OCI-LY1 (cell line): ENCODE results near the gene TRAPPC2L.

Experiments
- H2AFZ ChIP-seq: fragments of 200-600 bp; sonication (generic), shearing (Covaris generic); 2 replicates; pipeline ENCODE4 v1.6.0; 2014; ENCODE audit warnings: antibody characterized with exemption, mild to moderate bottlenecking, low read length
- H3F3A ChIP-seq: fragments of 200-600 bp; sonication (generic), shearing (Covaris generic); 2 replicates; pipeline ENCODE4 v1.6.0; 2014; ENCODE audit warnings: mild to moderate bottlenecking, antibody characterized with exemption, low read length, moderate library complexity; ENCODE audit not compliant: insufficient read depth
- H3K27ac ChIP-seq: fragments of 200-600 bp; sonication (generic); 2 replicates; pipeline ENCODE4 v1.5.1; 2014; ENCODE audit warnings: low read length, mixed run types, mild to moderate bottlenecking, low read depth; ENCODE audit not compliant: poor library complexity, severe bottlenecking
- H3K27me3 ChIP-seq: fragments of 200-600 bp; sonication (generic); 2 replicates; pipeline ENCODE4 v1.6.0; 2014; ENCODE audit warnings: antibody characterized with exemption, mild to moderate bottlenecking, low read length, moderate library complexity; ENCODE audit not compliant: insufficient read depth
- H3K36me3 ChIP-seq: fragments of 200-600 bp; sonication (generic); 2 replicates; pipeline ENCODE4 v1.6.1; 2014; ENCODE audit warnings: mild to moderate bottlenecking, antibody characterized with exemption, low read length, moderate library complexity, mixed read lengths; ENCODE audit not compliant: insufficient read depth
- H3K4me1 ChIP-seq: fragments of 200-600 bp; sonication (generic); 2 replicates; pipeline ENCODE4 v1.5.1; 2014; ENCODE audit warnings: mild to moderate bottlenecking, low read length, moderate library complexity; ENCODE audit not compliant: insufficient read depth, severe bottlenecking
- H3K4me2 ChIP-seq: fragments of 200-600 bp; sonication (generic), shearing (Covaris generic); 2 replicates; pipeline ENCODE4 v1.6.1; 2014; ENCODE audit warnings: low read length
- H3K4me3 ChIP-seq: fragments of 200-600 bp; sonication (generic); 2 replicates; pipeline ENCODE4 v1.5.1; 2014; ENCODE audit warnings: low read length, low read depth, mild to moderate bottlenecking, mixed read lengths; ENCODE audit not compliant: poor library complexity, severe bottlenecking
- H3K79me2 ChIP-seq: fragments of 200-600 bp; shearing (Covaris generic); 2 replicates; pipeline ENCODE4 v1.6.1; 2016; ENCODE audit warnings: mixed run types, low read length, mixed read lengths; ENCODE audit not compliant: insufficient read depth
- H3K9ac ChIP-seq: fragments of 200-600 bp; sonication (generic), shearing (Covaris generic); 2 replicates; pipeline ENCODE4 v1.6.1; 2014; ENCODE audit warnings: mild to moderate bottlenecking, low read length, mixed read lengths
- H3K9me2 ChIP-seq: fragments of 200-600 bp; sonication (generic), shearing (Covaris generic); 2 replicates; pipeline ENCODE4 v1.6.1; 2014; ENCODE audit warnings: low read depth, mild to moderate bottlenecking, low read length, mixed read lengths
- H3K9me3 ChIP-seq: fragments of 200-600 bp; shearing (Covaris generic); 2 replicates; pipeline ENCODE4 v1.6.1; 2014; ENCODE audit warnings: low read length, mixed read lengths
- H4K20me1 ChIP-seq: fragments of 200-600 bp; sonication (generic), shearing (Covaris generic); 2 replicates; pipeline ENCODE4 v1.6.0; 2016; ENCODE audit warnings: mild to moderate bottlenecking, low read length; ENCODE audit not compliant: insufficient read depth
- EZH2 ChIP-seq: fragments of 200-600 bp; sonication (generic), shearing (Covaris generic); IDR thresholded peaks from 2 replicates; pipeline ENCODE4 v1.8.0; 2017; ENCODE audit warnings: borderline replicate concordance, mixed run types, mild to moderate bottlenecking, antibody characterized with exemption, low read length, moderate library complexity, mixed read lengths
- TF ChIP-seq, protein P1 (sequence below): fragments of 200-600 bp; sonication (generic), shearing (Covaris generic); IDR thresholded peaks from 2 replicates; pipeline ENCODE4 v1.5.1; 2017; ENCODE audit warnings: mild to moderate bottlenecking, antibody characterized with exemption, low read length, moderate library complexity, mixed read lengths

TRAPPC2L gene

DNA sequence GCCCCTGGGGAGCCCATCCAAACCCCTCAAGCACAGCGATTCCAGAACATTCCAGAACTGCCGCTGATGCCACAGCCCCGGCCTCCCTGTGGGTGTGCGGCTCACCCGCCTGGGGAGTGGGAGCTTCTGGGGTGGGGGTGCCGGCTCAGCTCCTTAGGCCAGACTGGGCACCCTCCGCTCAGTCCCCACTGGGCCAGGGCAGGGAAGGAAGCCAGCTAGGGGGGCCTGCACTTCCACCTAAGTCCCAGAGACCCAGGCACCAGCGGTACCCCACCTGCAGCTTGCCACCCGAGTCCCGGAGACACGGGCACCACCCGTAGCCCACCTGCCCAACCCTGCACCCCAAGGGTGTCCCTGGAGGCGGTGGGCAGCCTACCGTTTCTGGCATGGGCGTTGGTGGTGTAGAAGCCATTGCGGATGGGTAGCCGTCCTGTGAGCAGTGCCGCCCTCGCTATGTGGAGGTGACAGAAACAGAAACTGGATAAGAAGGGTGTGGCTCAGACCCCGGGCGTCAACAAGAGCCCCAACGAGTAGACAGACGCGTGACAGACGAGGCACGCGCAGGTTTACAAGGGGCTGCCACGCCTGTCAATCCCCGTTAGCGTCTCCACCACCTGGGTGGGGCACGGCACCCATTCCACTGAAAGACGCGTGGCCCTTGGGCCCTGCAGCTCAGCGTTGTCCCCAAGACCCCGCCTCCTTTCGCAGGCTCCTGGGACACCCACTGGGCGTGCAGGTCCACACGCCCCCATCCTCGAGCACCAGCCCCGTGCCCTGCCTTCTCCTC is 15.2 kb upstream of the TRAPPC2L start:
- Histone ChIP-seq H3K36me3 (no peaks in the 10 kb centered on the region), H3K4me2 (no peak overlapping the region), H3K9me2 (no peaks in the 10 kb centered on the region), H4K20me1 (no peaks in the 10 kb centered on the region), H3K9ac (no peak overlapping the region), H3K4me3 (no peak overlapping the region), H3K9me3 (no peaks in the 10 kb centered on the region), H3K27me3 (no peaks in the 10 kb centered on the region), H3F3A (no peaks in the 10 kb centered on the region), H3K27ac (no peak overlapping the region), H2AFZ (no peak overlapping the region), H3K4me1 (no peaks in the 10 kb centered on the region), H3K79me2 (no peaks in the 10 kb centered on the region)
- TF ChIP-seq, protein P1, sequence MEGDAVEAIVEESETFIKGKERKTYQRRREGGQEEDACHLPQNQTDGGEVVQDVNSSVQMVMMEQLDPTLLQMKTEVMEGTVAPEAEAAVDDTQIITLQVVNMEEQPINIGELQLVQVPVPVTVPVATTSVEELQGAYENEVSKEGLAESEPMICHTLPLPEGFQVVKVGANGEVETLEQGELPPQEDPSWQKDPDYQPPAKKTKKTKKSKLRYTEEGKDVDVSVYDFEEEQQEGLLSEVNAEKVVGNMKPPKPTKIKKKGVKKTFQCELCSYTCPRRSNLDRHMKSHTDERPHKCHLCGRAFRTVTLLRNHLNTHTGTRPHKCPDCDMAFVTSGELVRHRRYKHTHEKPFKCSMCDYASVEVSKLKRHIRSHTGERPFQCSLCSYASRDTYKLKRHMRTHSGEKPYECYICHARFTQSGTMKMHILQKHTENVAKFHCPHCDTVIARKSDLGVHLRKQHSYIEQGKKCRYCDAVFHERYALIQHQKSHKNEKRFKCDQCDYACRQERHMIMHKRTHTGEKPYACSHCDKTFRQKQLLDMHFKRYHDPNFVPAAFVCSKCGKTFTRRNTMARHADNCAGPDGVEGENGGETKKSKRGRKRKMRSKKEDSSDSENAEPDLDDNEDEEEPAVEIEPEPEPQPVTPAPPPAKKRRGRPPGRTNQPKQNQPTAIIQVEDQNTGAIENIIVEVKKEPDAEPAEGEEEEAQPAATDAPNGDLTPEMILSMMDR = no peak

DNA sequence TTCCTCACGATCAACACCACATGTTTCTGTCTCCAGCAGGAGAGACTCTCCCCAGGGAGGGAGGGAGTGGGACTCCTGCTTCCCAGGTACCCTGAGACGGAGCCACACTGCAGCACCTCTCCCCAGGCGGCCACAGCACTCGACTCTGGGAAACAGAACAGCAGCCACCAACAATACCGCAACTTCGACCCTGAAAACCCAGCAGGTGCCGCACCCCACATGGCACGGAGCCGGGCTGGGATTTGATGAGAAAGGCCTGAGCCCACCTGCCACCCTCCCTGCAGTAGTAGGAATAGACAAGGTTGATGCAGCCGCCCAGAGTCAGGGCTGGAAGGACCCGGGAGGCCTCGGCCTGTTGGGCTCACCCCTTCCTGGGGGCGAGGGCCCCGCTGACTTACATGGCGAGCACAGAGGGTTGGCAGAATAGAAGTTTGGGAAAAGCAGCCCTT is 14.6 kb upstream of the TRAPPC2L start:
- Histone ChIP-seq H3K4me3 (no peak overlapping the region), H3K27me3 (no peaks in the 10 kb centered on the region), H3K9me2 (no peaks in the 10 kb centered on the region), H2AFZ (no peak overlapping the region), H3K4me1 (no peaks in the 10 kb centered on the region), H3F3A (no peaks in the 10 kb centered on the region), H3K9ac (no peak overlapping the region), H4K20me1 (no peaks in the 10 kb centered on the region), H3K36me3 (no peaks in the 10 kb centered on the region), H3K27ac (no peak overlapping the region), H3K4me2 (no peak overlapping the region), H3K9me3 (no peaks in the 10 kb centered on the region), H3K79me2 (no peaks in the 10 kb centered on the region)
- TF ChIP-seq, protein P1 = no peak
- TF ChIP-seq EZH2 = no peak

GRCh38 chr16:88842806-88843205 is 14.1 kb upstream of the TRAPPC2L start:
- Histone ChIP-seq H3K27ac (no peak overlapping the region), H3K9me2 (no peaks in the 10 kb centered on the region), H3K9me3 (no peaks in the 10 kb centered on the region), H3K79me2 (no peaks in the 10 kb centered on the region), H3K4me2 (no peak overlapping the region), H3K4me1 (no peaks in the 10 kb centered on the region), H2AFZ (no peak overlapping the region), H3K4me3 (no peak overlapping the region), H4K20me1 (no peaks in the 10 kb centered on the region), H3K36me3 (no peaks in the 10 kb centered on the region), H3K9ac (no peak overlapping the region), H3K27me3 (no peaks in the 10 kb centered on the region), H3F3A (no peaks in the 10 kb centered on the region)
- TF ChIP-seq, protein P1 = no peak
- TF ChIP-seq EZH2 = no peak
